DOHH2 (cell line): ENCODE measurements around the gene RTKN.

Experiments
- H3F3A ChIP-seq: fragments of 200-600 bp; sonication (generic), shearing (Covaris generic); 2 replicates; pipeline ENCODE4 v1.6.0; 2016; ENCODE audit warnings: antibody characterized with exemption, mild to moderate bottlenecking; ENCODE audit not compliant: control insufficient read depth, insufficient read depth
- H3K27ac ChIP-seq: fragments of 200-600 bp; sonication (generic); 2 replicates; pipeline ENCODE4 v1.5.1; 2014; ENCODE audit warnings: low read depth, mild to moderate bottlenecking, low read length, moderate library complexity
- H3K27me3 ChIP-seq: fragments of 200-600 bp; sonication (generic); 2 replicates; pipeline ENCODE4 v1.6.1; 2014; ENCODE audit warnings: mild to moderate bottlenecking, low read length, mixed read lengths; ENCODE audit not compliant: control insufficient read depth
- H3K36me3 ChIP-seq: fragments of 200-600 bp; sonication (generic); 2 replicates; pipeline ENCODE4 v1.6.1; 2014; ENCODE audit warnings: mild to moderate bottlenecking, low read length, moderate library complexity, mixed read lengths; ENCODE audit not compliant: control insufficient read depth
- H3K4me1 ChIP-seq: fragments of 200-600 bp; sonication (generic); 2 replicates; pipeline ENCODE4 v1.6.1; 2014; ENCODE audit warnings: mild to moderate bottlenecking, low read length, mixed read lengths; ENCODE audit not compliant: control insufficient read depth
- H3K4me2 ChIP-seq: fragments of 200-600 bp; sonication (generic); 2 replicates; pipeline ENCODE4 v1.6.0; 2014; ENCODE audit warnings: mild to moderate bottlenecking, low read length, moderate library complexity
- H3K4me3 ChIP-seq: fragments of 200-600 bp; sonication (generic); 2 replicates; pipeline ENCODE4 v1.5.1; 2014; ENCODE audit warnings: mild to moderate bottlenecking, low read length, mixed read lengths
- H3K79me2 ChIP-seq: fragments of 200-600 bp; sonication (generic); 2 replicates; pipeline ENCODE4 v1.6.1; 2014; ENCODE audit warnings: mild to moderate bottlenecking, low read length, mixed read lengths; ENCODE audit not compliant: control insufficient read depth
- H3K9me2 ChIP-seq: fragments of 200-600 bp; sonication (generic); replicated peaks from 2 replicates; pipeline ENCODE4 v1.6.1; 2014; ENCODE audit warnings: mild to moderate bottlenecking, low read length, mixed read lengths; ENCODE audit not compliant: control insufficient read depth
- H3K9me3 ChIP-seq: fragments of 200-600 bp; sonication (generic); 2 replicates; pipeline ENCODE4 v1.6.1; 2014; ENCODE audit warnings: antibody characterized with exemption, low read length, mixed read lengths; ENCODE audit not compliant: control insufficient read depth, insufficient read depth
- H4K20me1 ChIP-seq: fragments of 200-600 bp; sonication (generic); 2 replicates; pipeline ENCODE4 v1.6.0; 2014; ENCODE audit warnings: low read depth, mild to moderate bottlenecking, antibody characterized with exemption, low read length, moderate library complexity; ENCODE audit not compliant: control insufficient read depth, insufficient read depth
- CTCF ChIP-seq: fragments of 200-600 bp; sonication (generic); IDR thresholded peaks from one replicate; pipeline ENCODE4 v1.5.1; 2014; ENCODE audit warnings: antibody characterized with exemption, mild to moderate bottlenecking, low read depth, low read length; ENCODE audit not compliant: poor library complexity, severe bottlenecking
- EZH2phosphoT487 ChIP-seq: fragments of 200-600 bp; sonication (generic); IDR thresholded peaks from 2 replicates; pipeline ENCODE4 v1.6.1; 2017; ENCODE audit warnings: borderline replicate concordance, mild to moderate bottlenecking, antibody characterized with exemption, low read length, moderate library complexity, mixed read lengths

RTKN gene

DNA sequence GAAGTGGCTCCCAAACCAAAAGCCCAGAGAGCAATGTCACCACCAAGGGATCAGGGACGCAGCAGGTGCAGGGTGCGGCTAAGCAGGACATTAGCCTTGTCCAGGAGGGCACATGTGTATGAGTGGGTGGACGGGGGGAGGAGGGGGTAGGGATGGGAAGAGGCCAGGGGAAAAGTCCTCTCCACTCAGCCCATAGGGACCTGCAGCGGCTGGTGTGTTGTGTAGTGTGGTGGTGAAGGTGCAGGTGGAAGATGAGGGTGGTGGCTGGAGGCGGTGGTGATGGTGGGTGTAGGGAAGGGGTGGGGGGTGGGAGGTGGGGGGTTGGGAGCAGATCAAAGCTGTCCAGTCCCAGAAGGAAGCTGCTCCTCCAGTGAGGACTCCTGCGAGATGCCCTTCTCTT, 24.0 kb downstream of the RTKN start:
- peaks cover 17% of the 10 kb centered on the region for H3K27me3 ChIP-seq
- H3K4me1 ChIP-seq, result peaks cover 68% of the 10 kb centered on the region

DNA sequence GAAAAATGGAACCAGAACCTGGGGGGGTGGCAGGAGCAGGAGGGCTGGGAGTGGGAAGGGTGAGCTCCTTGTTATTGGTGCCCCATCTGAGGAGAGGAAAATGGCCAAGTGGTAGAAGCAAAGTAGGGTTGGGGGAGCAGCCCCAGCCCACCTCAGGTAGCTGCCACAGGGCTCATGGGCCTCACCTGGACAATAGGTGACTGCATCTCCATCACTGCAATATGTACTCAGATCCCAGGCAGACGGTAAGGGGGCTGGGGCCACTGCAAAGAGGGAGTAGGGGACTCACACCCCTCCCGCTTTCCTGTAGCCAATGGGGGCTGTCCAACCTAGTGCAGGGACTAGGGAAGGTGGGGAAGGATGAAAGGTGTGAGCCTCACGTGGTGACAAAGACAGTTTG, 24.5 kb downstream of the RTKN start:
- peaks cover 17% of the 10 kb centered on the region for H3K27me3 ChIP-seq
- H3K4me1 ChIP-seq, result peaks cover 62% of the 10 kb centered on the region
- H3F3A ChIP-seq, result 0 out of 2 replicates have a peak, but pooled peaks cover 7% of the 10 kb centered on the region
- H3K27ac ChIP-seq, result no peak overlapping the region
- no peak overlapping the region for H3K4me2 ChIP-seq
- H3K9me3 ChIP-seq, result no peaks in the 10 kb centered on the region
- peaks cover 6% of the 10 kb centered on the region for H3K79me2 ChIP-seq
- H3K9me2 ChIP-seq, result no peaks in the 10 kb centered on the region
- H3K36me3 ChIP-seq, result no peaks in the 10 kb centered on the region
- no peaks in the 10 kb centered on the region for H4K20me1 ChIP-seq
- no peak for TF ChIP-seq EZH2phosphoT487
- TF ChIP-seq CTCF, result no peak
- H3K4me3 ChIP-seq, result no peak overlapping the region

More for the DNA sequence above, 24.0 kb downstream of the RTKN start:
- H3K27ac ChIP-seq, result no peak overlapping the region
- TF ChIP-seq EZH2phosphoT487, result no peak
- TF ChIP-seq CTCF, result no peak
- no peaks in the 10 kb centered on the region for H3K9me2 ChIP-seq
- H3K4me2 ChIP-seq, result no peak overlapping the region
- peaks cover 8% of the 10 kb centered on the region for H3K79me2 ChIP-seq
- H3K9me3 ChIP-seq, result no peaks in the 10 kb centered on the region
- H3K36me3 ChIP-seq, result no peaks in the 10 kb centered on the region
- no peak overlapping the region for H3K4me3 ChIP-seq
- H3F3A ChIP-seq, result 0 out of 2 replicates have a peak, but pooled peaks cover 7% of the 10 kb centered on the region
- H4K20me1 ChIP-seq, result no peaks in the 10 kb centered on the region

DNA sequence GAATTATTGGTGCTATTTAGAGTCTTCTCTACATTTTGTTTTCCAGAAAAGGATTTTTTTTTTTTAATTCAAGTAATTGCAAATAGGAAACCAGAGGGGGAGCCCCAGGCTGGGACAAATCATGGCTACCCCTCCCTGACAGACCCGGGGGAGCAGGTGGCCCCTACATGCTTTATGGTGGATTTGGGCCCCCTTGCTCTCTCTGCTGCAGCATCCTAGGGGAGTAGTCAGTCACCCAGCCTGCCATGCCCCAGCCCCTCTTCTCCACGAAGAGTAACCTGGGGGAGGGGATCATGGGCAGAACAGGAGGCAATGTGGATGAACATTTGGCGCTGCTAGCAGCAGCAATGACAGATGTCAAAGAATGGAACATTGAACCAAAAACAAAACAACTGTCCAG, 25.0 kb downstream of the RTKN start:
- Histone ChIP-seq H3K79me2 (peaks cover 2% of the 10 kb centered on the region), H3K4me2 (no peak overlapping the region), H3K9me2 (no peaks in the 10 kb centered on the region), H3K4me3 (no peak overlapping the region), H3K27ac (no peak overlapping the region), H3K36me3 (no peaks in the 10 kb centered on the region), H4K20me1 (no peaks in the 10 kb centered on the region), H3F3A (0 out of 2 replicates have a peak, but pooled peaks cover 7% of the 10 kb centered on the region), H3K4me1 (peaks cover 60% of the 10 kb centered on the region), H3K9me3 (no peaks in the 10 kb centered on the region), H3K27me3 (peaks cover 17% of the 10 kb centered on the region)
- no peak for TF ChIP-seq EZH2phosphoT487
- TF ChIP-seq CTCF, result peak; percentile 22
